HEK293 (cell line): ENCODE data around the gene HDAC1.

ENCODE experiments used
- CTCF ChIA-PET: fragments of 350-600 bp; formaldehyde crosslinking; extraction: SDS; loops from one replicate; lab custom pipeline; 2021; ENCODE audit warnings: antibody characterized with exemption; lab: Yijun Ruan, JAX
- POLR2A ChIA-PET: fragments of 300-600 bp; formaldehyde crosslinking; extraction: SDS; loops from one replicate; lab custom pipeline; 2020; ENCODE audit warnings: antibody characterized with exemption, inconsistent platforms; lab: Yijun Ruan, JAX
- H3K27ac ChIP-seq: fragments of 200-500 bp; sonication (Bioruptor generic); 2 replicates; pipeline ENCODE4 v1.5.1; 2014; ENCODE audit warnings: low read depth, low read length, control low read depth, inconsistent platforms; ENCODE audit errors: extremely low read depth
- H3K36me3 ChIP-seq, 2 experiments: fragments of 200-500 bp in 1 of 2; sonication (Bioruptor generic) in 1 of 2; 1 replicate in 1 of 2; 2 replicates in 1 of 2; pipeline ENCODE4 v1.5.1; 2014 to 2017; ENCODE audit warnings: inconsistent platforms in 2 of 2, low read length in 2 of 2; ENCODE audit not compliant: control insufficient read depth in 2 of 2, insufficient read depth in 1 of 2
- H3K4me1 ChIP-seq: fragments of 200-500 bp; sonication (Bioruptor generic); 2 replicates; pipeline ENCODE4 v1.5.1; 2014; ENCODE audit warnings: mild to moderate bottlenecking, low read length, inconsistent platforms; ENCODE audit not compliant: control insufficient read depth, insufficient read depth
- H3K4me3 ChIP-seq: 2 replicates; pipeline ENCODE4 v1.5.1; 2011; ENCODE audit warnings: low read depth, mild to moderate bottlenecking, control low read depth, low read length, moderate library complexity
- H3K9me3 ChIP-seq: fragments of 200-500 bp; sonication (Bioruptor generic); 2 replicates; pipeline ENCODE4 v1.5.1; 2014; ENCODE audit warnings: low read depth, low read length, inconsistent platforms; ENCODE audit not compliant: control insufficient read depth, insufficient read depth
- GFI1B ChIP-seq: fragments of 450-650 bp; formaldehyde crosslinking; IDR thresholded peaks from 2 replicates; pipeline ENCODE4 v1.5.1; 2016; ENCODE audit warnings: missing biosample characterization, missing genetic modification characterization
- KLF1 ChIP-seq: fragments of 450-650 bp; formaldehyde crosslinking; IDR thresholded peaks from 2 replicates; pipeline ENCODE4 v1.5.1; 2016; ENCODE audit warnings: missing biosample characterization, missing genetic modification characterization
- KLF7 ChIP-seq: fragments of 450-650 bp; formaldehyde crosslinking; IDR thresholded peaks from 2 replicates; pipeline ENCODE4 v1.5.1; 2016; ENCODE audit warnings: missing biosample characterization, missing genetic modification characterization, borderline replicate concordance
- KLF8 ChIP-seq: fragments of 450-650 bp; formaldehyde crosslinking; IDR thresholded peaks from 2 replicates; pipeline ENCODE4 v1.5.1; 2016; ENCODE audit warnings: missing biosample characterization, missing genetic modification characterization
- KLF9 ChIP-seq: fragments of 450-650 bp; formaldehyde crosslinking; IDR thresholded peaks from 2 replicates; pipeline ENCODE4 v1.5.1; 2016; ENCODE audit warnings: missing biosample characterization, missing genetic modification characterization, low read depth
- ZNF140 ChIP-seq: fragments of 450-650 bp; formaldehyde crosslinking; IDR thresholded peaks from 2 replicates; pipeline ENCODE4 v1.5.1; 2016; ENCODE audit warnings: missing biosample characterization, missing genetic modification characterization
- ZNF214 ChIP-seq: fragments of 450-650 bp; formaldehyde crosslinking; IDR thresholded peaks from 2 replicates; pipeline ENCODE4 v1.5.1; 2017; ENCODE audit warnings: missing biosample characterization, mild to moderate bottlenecking, missing genetic modification characterization, borderline replicate concordance
- ZNF248 ChIP-seq: fragments of 450-650 bp; formaldehyde crosslinking; IDR thresholded peaks from 2 replicates; pipeline ENCODE4 v1.5.1; 2017; ENCODE audit warnings: missing biosample characterization, missing genetic modification characterization
- ZNF311 ChIP-seq: fragments of 450-650 bp; formaldehyde crosslinking; IDR thresholded peaks from 2 replicates; pipeline ENCODE4 v1.5.1; 2017; ENCODE audit warnings: missing biosample characterization, missing genetic modification characterization, borderline replicate concordance
- ZNF449 ChIP-seq: fragments of 450-650 bp; formaldehyde crosslinking; IDR thresholded peaks from 2 replicates; pipeline ENCODE4 v1.5.1; 2017; ENCODE audit warnings: missing biosample characterization, mild to moderate bottlenecking, missing genetic modification characterization, moderate library complexity
- ZNF518A ChIP-seq: fragments of 450-650 bp; formaldehyde crosslinking; conservative IDR thresholded peaks from 2 replicates; pipeline ENCODE4 v1.5.1; 2016; ENCODE audit warnings: low read depth, missing biosample characterization, missing genetic modification characterization
- ZNF600 ChIP-seq: fragments of 450-650 bp; formaldehyde crosslinking; IDR thresholded peaks from 2 replicates; pipeline ENCODE4 v1.5.1; 2016; ENCODE audit warnings: missing biosample characterization, missing genetic modification characterization
- ZNF610 ChIP-seq: fragments of 450-650 bp; formaldehyde crosslinking; IDR thresholded peaks from 2 replicates; pipeline ENCODE4 v1.5.1; 2016; ENCODE audit warnings: missing biosample characterization, missing genetic modification characterization, borderline replicate concordance
- ZNF639 ChIP-seq: fragments of 450-650 bp; formaldehyde crosslinking; IDR thresholded peaks from 2 replicates; pipeline ENCODE4 v1.5.1; 2016; ENCODE audit warnings: missing biosample characterization, missing genetic modification characterization
- ZNF791 ChIP-seq: fragments of 450-650 bp; formaldehyde crosslinking; IDR thresholded peaks from 2 replicates; pipeline ENCODE4 v1.5.1; 2016; ENCODE audit warnings: missing biosample characterization, missing genetic modification characterization
- ZNF830 ChIP-seq: fragments of 450-650 bp; IDR thresholded peaks from 2 replicates; pipeline ENCODE4 v1.5.0; 2018; ENCODE audit warnings: missing biosample characterization, missing genetic modification characterization, low read depth, mild to moderate bottlenecking, moderate library complexity
- ZSCAN30 ChIP-seq: fragments of 450-650 bp; IDR thresholded peaks from 2 replicates; pipeline ENCODE4 v1.5.1; 2018; ENCODE audit warnings: missing biosample characterization, mild to moderate bottlenecking, missing genetic modification characterization, moderate library complexity
- TF ChIP-seq, protein P1 (sequence below): fragments of 450-650 bp; formaldehyde crosslinking; IDR thresholded peaks from 2 replicates; pipeline ENCODE4 v1.5.1; 2016; ENCODE audit warnings: missing biosample characterization, missing genetic modification characterization, low read depth
- TF ChIP-seq, protein P2 (sequence below): fragments of 450-650 bp; formaldehyde crosslinking; IDR thresholded peaks from 2 replicates; pipeline ENCODE4 v1.5.1; 2016; ENCODE audit warnings: missing biosample characterization, missing genetic modification characterization, borderline replicate concordance

The HDAC1 gene

GRCh38 chr1:32255072-32256071, 36.5 kb upstream of the HDAC1 start:
- Histone ChIP-seq H3K4me1 (no peaks in the 10 kb centered on the region), H3K36me3 (no peaks in the 10 kb centered on the region), H3K4me3 (no peak overlapping the region), H3K27ac (no peak overlapping the region), H3K9me3 (no peaks in the 10 kb centered on the region)
- TF ChIP-seq ZNF449 (no peak), ZNF140 (tag by site-specific recombination) (no peak), KLF8 (tag by site-specific recombination) (no peak), ZNF639 (tag by site-specific recombination) (no peak), KLF9 (tag by site-specific recombination) (no peak), GFI1B (tag by site-specific recombination) (no peak), KLF1 (tag by site-specific recombination) (no peak), KLF7 (tag by site-specific recombination) (no peak), ZNF791 (no peak)
- TF ChIP-seq, protein P1, sequence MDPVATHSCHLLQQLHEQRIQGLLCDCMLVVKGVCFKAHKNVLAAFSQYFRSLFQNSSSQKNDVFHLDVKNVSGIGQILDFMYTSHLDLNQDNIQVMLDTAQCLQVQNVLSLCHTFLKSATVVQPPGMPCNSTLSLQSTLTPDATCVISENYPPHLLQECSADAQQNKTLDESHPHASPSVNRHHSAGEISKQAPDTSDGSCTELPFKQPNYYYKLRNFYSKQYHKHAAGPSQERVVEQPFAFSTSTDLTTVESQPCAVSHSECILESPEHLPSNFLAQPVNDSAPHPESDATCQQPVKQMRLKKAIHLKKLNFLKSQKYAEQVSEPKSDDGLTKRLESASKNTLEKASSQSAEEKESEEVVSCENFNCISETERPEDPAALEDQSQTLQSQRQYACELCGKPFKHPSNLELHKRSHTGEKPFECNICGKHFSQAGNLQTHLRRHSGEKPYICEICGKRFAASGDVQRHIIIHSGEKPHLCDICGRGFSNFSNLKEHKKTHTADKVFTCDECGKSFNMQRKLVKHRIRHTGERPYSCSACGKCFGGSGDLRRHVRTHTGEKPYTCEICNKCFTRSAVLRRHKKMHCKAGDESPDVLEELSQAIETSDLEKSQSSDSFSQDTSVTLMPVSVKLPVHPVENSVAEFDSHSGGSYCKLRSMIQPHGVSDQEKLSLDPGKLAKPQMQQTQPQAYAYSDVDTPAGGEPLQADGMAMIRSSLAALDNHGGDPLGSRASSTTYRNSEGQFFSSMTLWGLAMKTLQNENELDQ (tag by site-specific recombination): no peak
- POLR2A ChIA-PET: interaction anchor here (0.7 to 1.6 kb wide), 2 partner anchors 25 to 81 kb away, joined by 3 to 4 read pairs; partner anchors contain the start of gene MARCKSL1
- CTCF ChIA-PET: interaction anchor here (2.0 kb wide), 1 partner anchor 39 kb away, joined by 5 read pairs; no protein-coding TSS in a partner anchor

DNA sequence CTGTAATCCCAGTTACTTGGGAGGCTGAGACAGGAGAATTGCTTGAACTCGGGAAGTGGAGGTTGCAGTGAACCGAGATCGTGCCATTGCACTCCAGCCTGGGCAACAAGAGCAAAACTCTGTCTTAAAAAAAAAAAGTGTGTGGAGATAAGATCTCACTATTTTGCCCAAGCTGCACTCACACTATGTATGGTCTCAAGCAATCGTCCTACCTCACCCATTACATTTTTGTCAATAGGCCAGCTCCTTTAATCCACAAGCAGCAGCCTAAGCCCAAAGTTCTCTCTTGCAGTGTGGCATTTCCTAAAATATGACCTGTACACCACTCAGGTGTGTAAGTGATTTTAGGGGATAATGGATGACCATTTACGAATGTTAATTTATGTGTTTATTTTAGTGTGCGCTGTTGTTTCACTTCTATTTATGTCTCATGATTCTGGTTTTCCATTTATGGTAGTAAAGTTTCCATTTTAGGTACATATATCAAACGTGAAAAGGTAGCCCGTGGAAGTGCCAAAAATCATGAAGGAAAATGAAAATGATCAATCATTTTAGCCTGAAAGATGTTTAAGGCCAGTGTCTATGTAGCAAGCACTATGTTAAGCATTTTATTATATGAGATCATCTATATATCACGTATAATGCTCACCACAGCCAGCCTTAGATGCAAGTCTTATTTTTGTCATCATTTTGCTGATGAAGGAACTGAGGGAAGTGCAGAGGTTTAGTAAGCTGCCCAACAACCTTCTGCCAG, 35.2 kb upstream of the HDAC1 start:
- Histone ChIP-seq H3K9me3 (no peaks in the 10 kb centered on the region), H3K4me1 (no peaks in the 10 kb centered on the region), H3K36me3 (no peaks in the 10 kb centered on the region), H3K27ac (no peak overlapping the region), H3K4me3 (no peak overlapping the region)
- ChIA-PET POLR2A (interaction anchor here (1.5 to 1.6 kb wide), 2 partner anchors 79 to 80 kb away, joined by 3 to 4 read pairs; partner anchors contain the start of gene MARCKSL1), CTCF (interaction anchor here (0.5 to 4.6 kb wide), 3 partner anchors 9 to 41 kb away, joined by 3 to 40 read pairs (median 5); partner anchors contain the start of gene FAM167B)
- TF ChIP-seq ZNF311 (tag by site-specific recombination): no peak
- TF ChIP-seq ZSCAN30 (tag by site-specific recombination): no peak
- no peak for TF ChIP-seq ZNF830 (tag by site-specific recombination)
- no peak for TF ChIP-seq ZNF610 (tag by site-specific recombination)
- TF ChIP-seq ZNF248 (tag by site-specific recombination): no peak
- TF ChIP-seq, protein P2, sequence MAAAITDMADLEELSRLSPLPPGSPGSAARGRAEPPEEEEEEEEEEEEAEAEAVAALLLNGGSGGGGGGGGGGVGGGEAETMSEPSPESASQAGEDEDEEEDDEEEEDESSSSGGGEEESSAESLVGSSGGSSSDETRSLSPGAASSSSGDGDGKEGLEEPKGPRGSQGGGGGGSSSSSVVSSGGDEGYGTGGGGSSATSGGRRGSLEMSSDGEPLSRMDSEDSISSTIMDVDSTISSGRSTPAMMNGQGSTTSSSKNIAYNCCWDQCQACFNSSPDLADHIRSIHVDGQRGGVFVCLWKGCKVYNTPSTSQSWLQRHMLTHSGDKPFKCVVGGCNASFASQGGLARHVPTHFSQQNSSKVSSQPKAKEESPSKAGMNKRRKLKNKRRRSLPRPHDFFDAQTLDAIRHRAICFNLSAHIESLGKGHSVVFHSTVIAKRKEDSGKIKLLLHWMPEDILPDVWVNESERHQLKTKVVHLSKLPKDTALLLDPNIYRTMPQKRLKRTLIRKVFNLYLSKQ (tag by site-specific recombination): no peak
- TF ChIP-seq ZNF518A (tag by site-specific recombination): no peak
- TF ChIP-seq ZNF600: no peak
- TF ChIP-seq ZNF214: no peak
